Right lobe of liver (tissue), 4 donors: Measurements from ENCODE around the gene TMEM161B.

ENCODE experiments used
- CTCF ChIP-seq, 4 donors: fragments of 200-600 bp in 3 of 4; fragments of 450-650 bp in 1 of 4; IDR thresholded peaks; one replicate each; pipeline versions ENCODE4 v1.5.1 to v1.8.0; 2016 to 2022; ENCODE audit warnings: antibody characterized with exemption in 4 of 4, mild to moderate bottlenecking in 2 of 4
- POLR2A ChIP-seq: fragments of 450-650 bp; IDR thresholded peaks from one replicate; pipeline ENCODE4 v1.6.1; 2017; ENCODE audit warnings: antibody characterized with exemption, mild to moderate bottlenecking
- donor health status: DM: no; HTN: no; CAD: no.
- donor health status: DM: no; HTN: no; CAD: no.
- donor health status: DM: no; HTN: yes; CAD: no.

DNA sequence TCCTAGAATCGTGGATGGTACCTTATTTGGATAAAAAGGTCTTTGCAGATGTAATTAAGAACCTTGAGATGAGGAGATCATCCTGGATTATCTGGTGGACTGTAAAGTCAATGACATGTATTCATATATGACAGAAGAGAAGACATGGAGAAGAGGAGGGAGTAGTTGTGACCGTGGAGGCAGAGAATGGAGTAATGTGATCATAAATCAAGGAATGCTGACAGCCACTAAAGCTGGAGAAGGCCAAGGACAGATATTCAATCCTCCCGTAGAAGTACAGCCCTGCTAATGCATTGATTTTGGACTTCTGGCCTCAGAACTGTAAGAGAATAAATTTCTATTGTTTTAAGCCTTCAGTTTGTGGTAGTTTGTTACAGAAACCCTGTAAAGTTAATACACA lies 18.7 kb upstream of the TMEM161B start:
- TF ChIP-seq CTCF (IDR thresholded peaks at IDR 0.05) (no peak), POLR2A (no peak)
